RWPE1 (cell line): Measurements from ENCODE around the gene ENTPD1.
"Not testable (repeated sequence)": the region's sequence is repeated elsewhere in the genome, so short reads cannot be mapped to it uniquely, and the experiment has no call there.

ENCODE experiments used
- CTCF ChIA-PET: fragments of 350-600 bp; sonication (Branson Sonifier 250); formaldehyde crosslinking; extraction: SDS; loops from one replicate; lab custom pipeline; 2021; lab: Yijun Ruan, JAX
- POLR2A ChIA-PET: fragments of 400-600 bp; formaldehyde crosslinking; extraction: SDS; loops from one replicate; lab custom pipeline; 2020; ENCODE audit warnings: antibody characterized with exemption; ENCODE audit not compliant: low non-redundant PET; lab: Yijun Ruan, JAX
- DNase-seq: peaks from one replicate; pipeline ENCODE4 v3.0.0; 2012; ENCODE audit warnings: low spot score
- H3K27ac ChIP-seq: fragments of 450-650 bp; 2 replicates; pipeline ENCODE4 v1.5.1; 2017
- CTCF ChIP-seq: fragments of 450-650 bp; conservative IDR thresholded peaks from 2 replicates; pipeline ENCODE4 v1.5.1; 2017; ENCODE audit warnings: low read depth, mild to moderate bottlenecking

Gene ENTPD1

GRCh38 chr10:95728526-95728925 is 27.4 kb upstream of the ENTPD1 start:
- TF ChIP-seq CTCF = no peak
- DNase-seq = no peak
- CTCF ChIA-PET = interaction anchor here (0.6 to 1.0 kb wide), 3 partner anchors 12 to 112 kb away, joined by 3 to 5 read pairs (median 3); no protein-coding TSS in a partner anchor
- H3K27ac ChIP-seq = no peak overlapping the region
- POLR2A ChIA-PET = no interaction called here

- ChIA-PET POLR2A (no interaction called here), CTCF (interaction anchor here (0.7 to 0.8 kb wide), 2 partner anchors 13 to 36 kb away, joined by 3 read pairs; partner anchors contain the start of gene TCTN3)
- no peak overlapping the region for H3K27ac ChIP-seq
- no peak for DNase-seq
- no peak for TF ChIP-seq CTCF
Measured at GRCh38 chr10:95729323-95730055, 26.5 kb upstream of the ENTPD1 start.

- POLR2A ChIA-PET = no interaction called here
- no peak for TF ChIP-seq CTCF
- CTCF ChIA-PET = interaction anchor here (0.8 kb wide), 1 partner anchor 36 kb away, joined by 3 read pairs; no protein-coding TSS in a partner anchor
- H3K27ac ChIP-seq = no peak overlapping the region
- no peak for DNase-seq
Measured at GRCh38 chr10:95730233-95730632, 25.7 kb upstream of the ENTPD1 start.

GRCh38 chr10:95732907-95733306 is 23.1 kb upstream of the ENTPD1 start:
- POLR2A ChIA-PET, CTCF ChIA-PET, DNase-seq, H3K27ac ChIP-seq: not testable (repeated sequence)

GRCh38 chr10:95739056-95739455 is 16.9 kb upstream of the ENTPD1 start:
- ChIA-PET POLR2A (no interaction called here), CTCF (no interaction called here)
- no peak overlapping the region for H3K27ac ChIP-seq
- no peak for TF ChIP-seq CTCF
- DNase-seq = no peak

GRCh38 chr10:95741807-95742467 is 14.0 kb upstream of the ENTPD1 start:
- H3K27ac ChIP-seq = no peak overlapping the region
- no peak for TF ChIP-seq CTCF
- DNase-seq = no peak
- POLR2A ChIA-PET = no interaction called here
- CTCF ChIA-PET = no interaction called here

- ChIA-PET POLR2A (no interaction called here), CTCF (no interaction called here)
- no peak for DNase-seq
- no peak for TF ChIP-seq CTCF
- no peak overlapping the region for H3K27ac ChIP-seq
Measured at GRCh38 chr10:95742485-95742884, 13.5 kb upstream of the ENTPD1 start.
